NK-92 treated with Interleukin-12 subunit alpha and Interleukin-12 subunit beta, amount 100 ng/mL, for 24 hours (cell line): ENCODE data around the gene BCL10.

Experiments
- DNase-seq: peaks from one replicate; lab custom pipeline; 2025; lab: John Stamatoyannopoulos, UW

BCL10 gene

GRCh38 chr1:85220756-85221201, 55.7 kb downstream of the BCL10 start:
- no peak for DNase-seq

- no peak for DNase-seq
Observed at GRCh38 chr1:85219853-85220610, 56.4 kb downstream of the BCL10 start.

GRCh38 chr1:85216697-85217096, 59.7 kb downstream of the BCL10 start:
- DNase-seq = no peak
